Measurements from ENCODE around the gene AP2A1. TPM values are rescaled to one million over a fixed set of nuclear protein-coding genes. Genes with fewer than 3 reads are reported as not detected.
A peak's percentile ranks its signal among the peaks of the same experiment; 100 is the strongest.

AP2A1 gene
- total and polyA plus RNA-seq, 4 donors = 20.1 to 123 (median 57.5) TPM

DNA sequence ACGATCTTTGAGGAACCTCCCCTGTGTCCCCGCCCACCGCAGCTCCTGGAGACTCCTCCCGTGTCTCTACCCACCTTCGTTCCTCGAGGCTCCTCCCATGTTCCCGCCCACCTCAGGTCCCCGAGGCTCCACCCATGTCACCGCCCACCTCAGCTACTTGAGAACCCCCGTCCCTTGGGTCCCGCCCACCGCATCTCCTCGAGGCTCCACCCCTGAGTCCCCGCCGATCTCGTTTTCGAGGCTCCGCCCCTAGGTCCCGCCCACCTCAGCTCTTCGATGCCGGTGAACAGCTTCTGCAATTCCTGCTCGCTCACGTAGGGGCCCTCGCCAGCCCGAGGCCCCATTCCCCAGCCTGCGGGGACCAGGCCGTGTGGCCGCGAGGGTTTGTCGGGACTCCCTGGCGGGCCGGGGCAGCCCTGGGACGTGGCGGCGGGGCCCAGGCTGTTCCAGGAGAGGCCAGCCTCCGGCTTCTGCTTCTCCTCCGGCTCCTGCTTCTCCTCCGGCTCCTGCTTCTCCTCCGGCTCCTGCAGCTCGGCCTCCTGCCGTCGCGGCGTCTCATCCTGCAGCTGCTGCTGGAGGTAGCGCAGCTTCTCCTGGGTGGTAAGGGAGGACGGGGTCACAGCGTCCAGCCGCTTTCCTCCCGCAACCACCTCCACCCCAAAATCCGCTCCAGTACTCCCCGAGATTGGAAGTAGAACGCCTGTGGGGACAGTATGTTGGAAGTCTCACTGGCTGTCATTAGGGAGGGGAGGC lies 20.4 kb upstream of the AP2A1 start:
- Histone ChIP-seq H3K9me3 (ENCODE audit: control insufficient read depth in 4 of 4, low read length in 3 of 4) (no peaks in the 10 kb centered on the region), H3K9ac (ENCODE audit: low read depth in 1 of 2, low read length in 2 of 2) (no peak overlapping the region), H3K36me3 (ENCODE audit: control insufficient read depth in 4 of 4, insufficient read depth in 3 of 4, low read depth in 1 of 4, low read length in 3 of 4) (no peaks in the 10 kb centered on the region), H3K4me1 (ENCODE audit: control insufficient read depth in 4 of 4, insufficient read depth in 4 of 4, low read length in 3 of 4) (peaks cover 0 to 1% (median 0%) of the 10 kb centered on the region in 4 donors), H3K27ac (ENCODE audit: low read depth in 1 of 2, low read length in 2 of 2) (no peak overlapping the region), H3K4me3 (ENCODE audit: low read depth in 1 of 3, low read length in 3 of 3) (no peak overlapping the region), H3K27me3 (ENCODE audit: control insufficient read depth in 4 of 4, insufficient read depth in 4 of 4, low read length in 3 of 4) (no peaks in the 10 kb centered on the region)
- DNase-seq (ENCODE audit: low spot score) = peak; percentile 74
- WGBS = 54% methylated on average over 52 of the region's 52 CpGs
- TF ChIP-seq ATF3 (IDR thresholded peaks at IDR 0.05) = no peak
- no peak for TF ChIP-seq RXRA (IDR thresholded peaks at IDR 0.05)
- TF ChIP-seq YY1 (IDR thresholded peaks at IDR 0.05) = no peak
- TF ChIP-seq FOXA2 (IDR thresholded peaks at IDR 0.05) = no peak
- no peak for TF ChIP-seq JUND (IDR thresholded peaks at IDR 0.05)
- TF ChIP-seq MAX (IDR thresholded peaks at IDR 0.05) = no peak
- TF ChIP-seq, protein P1, sequence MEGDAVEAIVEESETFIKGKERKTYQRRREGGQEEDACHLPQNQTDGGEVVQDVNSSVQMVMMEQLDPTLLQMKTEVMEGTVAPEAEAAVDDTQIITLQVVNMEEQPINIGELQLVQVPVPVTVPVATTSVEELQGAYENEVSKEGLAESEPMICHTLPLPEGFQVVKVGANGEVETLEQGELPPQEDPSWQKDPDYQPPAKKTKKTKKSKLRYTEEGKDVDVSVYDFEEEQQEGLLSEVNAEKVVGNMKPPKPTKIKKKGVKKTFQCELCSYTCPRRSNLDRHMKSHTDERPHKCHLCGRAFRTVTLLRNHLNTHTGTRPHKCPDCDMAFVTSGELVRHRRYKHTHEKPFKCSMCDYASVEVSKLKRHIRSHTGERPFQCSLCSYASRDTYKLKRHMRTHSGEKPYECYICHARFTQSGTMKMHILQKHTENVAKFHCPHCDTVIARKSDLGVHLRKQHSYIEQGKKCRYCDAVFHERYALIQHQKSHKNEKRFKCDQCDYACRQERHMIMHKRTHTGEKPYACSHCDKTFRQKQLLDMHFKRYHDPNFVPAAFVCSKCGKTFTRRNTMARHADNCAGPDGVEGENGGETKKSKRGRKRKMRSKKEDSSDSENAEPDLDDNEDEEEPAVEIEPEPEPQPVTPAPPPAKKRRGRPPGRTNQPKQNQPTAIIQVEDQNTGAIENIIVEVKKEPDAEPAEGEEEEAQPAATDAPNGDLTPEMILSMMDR (IDR thresholded peaks at IDR 0.05; ENCODE audit: low read depth, low read length, missing input control) = no peak
- no peak for TF ChIP-seq NR2F2 (IDR thresholded peaks at IDR 0.05)
- TF ChIP-seq SP1 (IDR thresholded peaks at IDR 0.05) = no peak
- TF ChIP-seq TAF1 (conservative IDR thresholded peaks at IDR 0.05) = no peak
- TF ChIP-seq, protein P2, sequence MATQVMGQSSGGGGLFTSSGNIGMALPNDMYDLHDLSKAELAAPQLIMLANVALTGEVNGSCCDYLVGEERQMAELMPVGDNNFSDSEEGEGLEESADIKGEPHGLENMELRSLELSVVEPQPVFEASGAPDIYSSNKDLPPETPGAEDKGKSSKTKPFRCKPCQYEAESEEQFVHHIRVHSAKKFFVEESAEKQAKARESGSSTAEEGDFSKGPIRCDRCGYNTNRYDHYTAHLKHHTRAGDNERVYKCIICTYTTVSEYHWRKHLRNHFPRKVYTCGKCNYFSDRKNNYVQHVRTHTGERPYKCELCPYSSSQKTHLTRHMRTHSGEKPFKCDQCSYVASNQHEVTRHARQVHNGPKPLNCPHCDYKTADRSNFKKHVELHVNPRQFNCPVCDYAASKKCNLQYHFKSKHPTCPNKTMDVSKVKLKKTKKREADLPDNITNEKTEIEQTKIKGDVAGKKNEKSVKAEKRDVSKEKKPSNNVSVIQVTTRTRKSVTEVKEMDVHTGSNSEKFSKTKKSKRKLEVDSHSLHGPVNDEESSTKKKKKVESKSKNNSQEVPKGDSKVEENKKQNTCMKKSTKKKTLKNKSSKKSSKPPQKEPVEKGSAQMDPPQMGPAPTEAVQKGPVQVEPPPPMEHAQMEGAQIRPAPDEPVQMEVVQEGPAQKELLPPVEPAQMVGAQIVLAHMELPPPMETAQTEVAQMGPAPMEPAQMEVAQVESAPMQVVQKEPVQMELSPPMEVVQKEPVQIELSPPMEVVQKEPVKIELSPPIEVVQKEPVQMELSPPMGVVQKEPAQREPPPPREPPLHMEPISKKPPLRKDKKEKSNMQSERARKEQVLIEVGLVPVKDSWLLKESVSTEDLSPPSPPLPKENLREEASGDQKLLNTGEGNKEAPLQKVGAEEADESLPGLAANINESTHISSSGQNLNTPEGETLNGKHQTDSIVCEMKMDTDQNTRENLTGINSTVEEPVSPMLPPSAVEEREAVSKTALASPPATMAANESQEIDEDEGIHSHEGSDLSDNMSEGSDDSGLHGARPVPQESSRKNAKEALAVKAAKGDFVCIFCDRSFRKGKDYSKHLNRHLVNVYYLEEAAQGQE (IDR thresholded peaks at IDR 0.05) = no peak
- TF ChIP-seq EGR1 (IDR thresholded peaks at IDR 0.05; ENCODE audit: low read depth in 2 of 2) = no peak
- TF ChIP-seq GABPA (IDR thresholded peaks at IDR 0.05 in 1 of 2, conservative IDR thresholded peaks at IDR 0.05 in 1 of 2) = no peak
- TF ChIP-seq, protein P3, sequence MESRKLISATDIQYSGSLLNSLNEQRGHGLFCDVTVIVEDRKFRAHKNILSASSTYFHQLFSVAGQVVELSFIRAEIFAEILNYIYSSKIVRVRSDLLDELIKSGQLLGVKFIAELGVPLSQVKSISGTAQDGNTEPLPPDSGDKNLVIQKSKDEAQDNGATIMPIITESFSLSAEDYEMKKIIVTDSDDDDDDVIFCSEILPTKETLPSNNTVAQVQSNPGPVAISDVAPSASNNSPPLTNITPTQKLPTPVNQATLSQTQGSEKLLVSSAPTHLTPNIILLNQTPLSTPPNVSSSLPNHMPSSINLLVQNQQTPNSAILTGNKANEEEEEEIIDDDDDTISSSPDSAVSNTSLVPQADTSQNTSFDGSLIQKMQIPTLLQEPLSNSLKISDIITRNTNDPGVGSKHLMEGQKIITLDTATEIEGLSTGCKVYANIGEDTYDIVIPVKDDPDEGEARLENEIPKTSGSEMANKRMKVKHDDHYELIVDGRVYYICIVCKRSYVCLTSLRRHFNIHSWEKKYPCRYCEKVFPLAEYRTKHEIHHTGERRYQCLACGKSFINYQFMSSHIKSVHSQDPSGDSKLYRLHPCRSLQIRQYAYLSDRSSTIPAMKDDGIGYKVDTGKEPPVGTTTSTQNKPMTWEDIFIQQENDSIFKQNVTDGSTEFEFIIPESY (IDR thresholded peaks at IDR 0.05) = no peak
- no peak for TF ChIP-seq HNF4G (IDR thresholded peaks at IDR 0.05)
- no peak for TF ChIP-seq HNF4A (conservative IDR thresholded peaks at IDR 0.05)
- no peak for TF ChIP-seq FOXA1 (IDR thresholded peaks at IDR 0.05)
- TF ChIP-seq RAD21 (IDR thresholded peaks at IDR 0.05) = no peak

Measured in liver (tissue), 9 donors.